GM19452 (cell line): ENCODE results near the gene ATG16L1.

ENCODE experiments used
- ATAC-seq: cut with Tn5 transposase; IDR thresholded peaks from one replicate; pipeline ENCODE4 v1.9.1; 2021; ENCODE audit not compliant: unreplicated experiment

ATG16L1 gene

GRCh38 chr2:233226511-233227031 is 24.9 kb upstream of the ATG16L1 start:
- ATAC-seq, result no peak

- ATAC-seq, result no peak
These were observed 24.0 kb upstream of the ATG16L1 start for GRCh38 chr2:233227346-233227978.

GRCh38 chr2:233228376-233228775 is 23.1 kb upstream of the ATG16L1 start:
- no peak for ATAC-seq

GRCh38 chr2:233233618-233234230 is 17.7 kb upstream of the ATG16L1 start:
- ATAC-seq, result no peak

- no peak for ATAC-seq
These were observed 17.2 kb upstream of the ATG16L1 start for GRCh38 chr2:233234264-233234663.

GRCh38 chr2:233234996-233235395 is 16.5 kb upstream of the ATG16L1 start:
- no peak for ATAC-seq

- ATAC-seq, result no peak
These were observed 15.5 kb upstream of the ATG16L1 start for GRCh38 chr2:233235977-233236376.

- ATAC-seq, result no peak
These were observed 14.5 kb upstream of the ATG16L1 start for GRCh38 chr2:233236820-233237589.

GRCh38 chr2:233240897-233241296 is 10.6 kb upstream of the ATG16L1 start:
- peak; percentile 75 for ATAC-seq

GRCh38 chr2:233241803-233242202 is 9.7 kb upstream of the ATG16L1 start:
- no peak for ATAC-seq

GRCh38 chr2:233242231-233242927 is 9.1 kb upstream of the ATG16L1 start:
- no peak for ATAC-seq

- ATAC-seq, result no peak
These were observed 8.1 kb upstream of the ATG16L1 start for GRCh38 chr2:233243348-233243747.

GRCh38 chr2:233244818-233245217 is 6.7 kb upstream of the ATG16L1 start:
- no peak for ATAC-seq

- ATAC-seq, result no peak
These were observed 6.1 kb upstream of the ATG16L1 start for GRCh38 chr2:233245406-233245805.

- no peak for ATAC-seq
These were observed 4.4 kb upstream of the ATG16L1 start for GRCh38 chr2:233247116-233247515.

- ATAC-seq, result no peak
These were observed 3.7 kb upstream of the ATG16L1 start for GRCh38 chr2:233247744-233248143.

GRCh38 chr2:233248999-233249398 is 2.5 kb upstream of the ATG16L1 start:
- ATAC-seq, result no peak

GRCh38 chr2:233250568-233250967 is 905 bp upstream of the ATG16L1 start:
- ATAC-seq, result no peak

- ATAC-seq, result peak; percentile 16
These were observed 528 bp upstream of the ATG16L1 start for GRCh38 chr2:233250985-233251305.

GRCh38 chr2:233252227-233252626 is 754 bp downstream of the ATG16L1 start:
- no peak for ATAC-seq

GRCh38 chr2:233255151-233255550 is 3.7 kb downstream of the ATG16L1 start:
- no peak for ATAC-seq
